HFFc6 (cell line): ENCODE results near the gene F5. TPM values are rescaled to one million over a fixed set of nuclear protein-coding genes. Genes with fewer than 3 reads are reported as not detected.

ENCODE experiments used
- DNase-seq: peaks from one replicate; pipeline ENCODE4 v3.0.0-alpha.2; 2018
- H3K27ac Mint-ChIP-seq: 2 replicates; pipeline ENCODE4 v1.8.0; 2020; ENCODE audit warnings: mild to moderate bottlenecking, mixed read lengths
- H3K27me3 Mint-ChIP-seq: 2 replicates; pipeline ENCODE4 v1.8.0; 2021; ENCODE audit warnings: mild to moderate bottlenecking, moderate library complexity, mixed read lengths; ENCODE audit not compliant: insufficient read depth
- H3K36me3 Mint-ChIP-seq: 2 replicates; pipeline ENCODE4 v1.8.0; 2021; ENCODE audit warnings: low read depth, mixed read lengths
- H3K4me1 Mint-ChIP-seq: 2 replicates; pipeline ENCODE4 v1.8.0; 2020; ENCODE audit warnings: low read depth, mixed read lengths
- H3K4me3 Mint-ChIP-seq: 2 replicates; pipeline ENCODE4 v1.8.0; 2020; ENCODE audit warnings: mild to moderate bottlenecking, moderate library complexity, mixed read lengths
- H3K9me3 Mint-ChIP-seq: 2 replicates; pipeline ENCODE4 v1.8.0; 2020; ENCODE audit warnings: mild to moderate bottlenecking, mixed read lengths
- CTCF ChIP-seq: fragments of 200-600 bp; sonication (generic); IDR thresholded peaks from 2 replicates; pipeline ENCODE4 v1.5.0; 2021; ENCODE audit warnings: antibody characterized with exemption, mild to moderate bottlenecking
- long read RNA-seq: library from polyadenylated mRNA; unstranded; transcript quantifications from one replicate; pipeline ENCODE4 v2.0.0, GENCODE V29; 2019
- total RNA-seq, 6 experiments: library from RNA; stranded (reverse); fragmentation: NEBNext Ultra II Directional; extraction: Animal tissue kit (Norgen Biotek cat#: 25700); gene quantifications; 2 replicates in 1 of 6; 3 replicates in 5 of 6; pipeline ENCODE4 v1.2.3, GENCODE V29; 2021

F5 gene
- not detected for total RNA-seq
- long read RNA-seq: 0 reads

- H3K4me1 Mint-ChIP-seq: no peaks in the 10 kb centered on the region
- H3K27ac Mint-ChIP-seq: no peak within 1 kb of the TSS
- H3K9me3 Mint-ChIP-seq: no peaks in the 10 kb centered on the region
- no peaks in the 10 kb centered on the region for H3K36me3 Mint-ChIP-seq
- peak; percentile 39 for DNase-seq
- no peaks in the 10 kb centered on the region; the same call in 1 of the 2 replicates for H3K27me3 Mint-ChIP-seq
- TF ChIP-seq CTCF: peak; percentile 55
- peak within 1 kb of the TSS; percentile 38; the same call in 1 of the 2 replicates for H3K4me3 Mint-ChIP-seq
Observed at GRCh38 chr1:169586395-169587255, at the start of gene F5. F5 (minus strand) TSS chr1:169586481; CDS start chr1:169586386, 95 bp downstream.

- H3K9me3 Mint-ChIP-seq: peaks cover 15% of the 10 kb centered on the region
- H3K27ac Mint-ChIP-seq: no peak overlapping the region
- 0 out of 2 replicates have a peak, but pooled peaks cover 5% of the 10 kb centered on the region for H3K36me3 Mint-ChIP-seq
- no peaks in the 10 kb centered on the region for H3K4me1 Mint-ChIP-seq
- H3K4me3 Mint-ChIP-seq: no peak overlapping the region
- no peak for DNase-seq
- no peaks in the 10 kb centered on the region; the same call in 1 of the 2 replicates for H3K27me3 Mint-ChIP-seq
- TF ChIP-seq CTCF: no peak
Observed at GRCh38 chr1:169634877-169635276, 48.6 kb upstream of the F5 start.

- Mint-ChIP-seq H3K27me3 (no peaks in the 10 kb centered on the region; the same call in 1 of the 2 replicates), H3K36me3 (0 out of 2 replicates have a peak, but pooled peaks cover 5% of the 10 kb centered on the region), H3K4me1 (no peaks in the 10 kb centered on the region), H3K27ac (no peak overlapping the region), H3K9me3 (peaks cover 15% of the 10 kb centered on the region), H3K4me3 (no peak overlapping the region)
- TF ChIP-seq CTCF: no peak
- DNase-seq: no peak
Observed at GRCh38 chr1:169634145-169634544, 47.9 kb upstream of the F5 start.

GRCh38 chr1:169631249-169631648 is 45.0 kb upstream of the F5 start:
- Mint-ChIP-seq H3K36me3 (0 out of 2 replicates have a peak, but pooled peaks cover 5% of the 10 kb centered on the region), H3K4me3 (no peak overlapping the region), H3K27ac (no peak overlapping the region), H3K4me1 (no peaks in the 10 kb centered on the region), H3K27me3 (no peaks in the 10 kb centered on the region), H3K9me3 (peaks cover 15% of the 10 kb centered on the region)
- no peak for DNase-seq
- TF ChIP-seq CTCF: no peak

GRCh38 chr1:169630006-169630405 is 43.7 kb upstream of the F5 start, which contains the start of gene SELP:
SELP (minus strand) TSS chr1:169630124; CDS start chr1:169630074, 50 bp downstream.
- Mint-ChIP-seq H3K9me3 (peaks cover 15% of the 10 kb centered on the region), H3K27me3 (no peaks in the 10 kb centered on the region), H3K4me1 (no peaks in the 10 kb centered on the region), H3K4me3 (no peak within 1 kb of the TSS), H3K27ac (no peak within 1 kb of the TSS), H3K36me3 (0 out of 2 replicates have a peak, but pooled peaks cover 5% of the 10 kb centered on the region)
- no peak for TF ChIP-seq CTCF
- DNase-seq: no peak
